Measurements from ENCODE around the gene UCN3.

UCN3 gene

DNA sequence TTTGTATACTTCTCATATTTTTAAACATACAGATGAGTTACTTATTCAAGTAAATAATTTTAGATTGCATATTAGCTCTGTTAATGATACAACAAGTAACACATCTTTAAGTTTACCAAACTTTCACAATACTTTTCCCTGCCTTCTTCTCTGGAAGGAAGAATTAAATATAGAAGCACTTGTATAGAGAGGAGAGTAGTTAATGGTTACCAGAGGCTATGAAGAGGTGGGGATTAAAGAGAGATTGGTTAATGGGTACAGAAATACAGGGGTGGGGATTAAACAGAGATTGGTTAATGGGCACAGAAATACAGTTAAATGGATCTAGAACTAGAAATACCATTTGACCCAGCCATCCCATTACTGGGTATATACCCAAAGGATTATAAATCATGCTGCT, 20.0 kb upstream of the UCN3 start:
- H3K27ac Mint-ChIP-seq: peak overlapping the region in 2 of 3 experiments; percentile 10 to 59
- no peaks in the 10 kb centered on the region for H3K27me3 Mint-ChIP-seq (ENCODE audit: low read depth)
- no peak overlapping the region for H3K4me3 Mint-ChIP-seq
- H3K36me3 Mint-ChIP-seq (ENCODE audit: low read depth): no peaks in the 10 kb centered on the region
- H3K9me3 Mint-ChIP-seq: peaks cover 4% of the 10 kb centered on the region
- TF ChIP-seq, protein P1, sequence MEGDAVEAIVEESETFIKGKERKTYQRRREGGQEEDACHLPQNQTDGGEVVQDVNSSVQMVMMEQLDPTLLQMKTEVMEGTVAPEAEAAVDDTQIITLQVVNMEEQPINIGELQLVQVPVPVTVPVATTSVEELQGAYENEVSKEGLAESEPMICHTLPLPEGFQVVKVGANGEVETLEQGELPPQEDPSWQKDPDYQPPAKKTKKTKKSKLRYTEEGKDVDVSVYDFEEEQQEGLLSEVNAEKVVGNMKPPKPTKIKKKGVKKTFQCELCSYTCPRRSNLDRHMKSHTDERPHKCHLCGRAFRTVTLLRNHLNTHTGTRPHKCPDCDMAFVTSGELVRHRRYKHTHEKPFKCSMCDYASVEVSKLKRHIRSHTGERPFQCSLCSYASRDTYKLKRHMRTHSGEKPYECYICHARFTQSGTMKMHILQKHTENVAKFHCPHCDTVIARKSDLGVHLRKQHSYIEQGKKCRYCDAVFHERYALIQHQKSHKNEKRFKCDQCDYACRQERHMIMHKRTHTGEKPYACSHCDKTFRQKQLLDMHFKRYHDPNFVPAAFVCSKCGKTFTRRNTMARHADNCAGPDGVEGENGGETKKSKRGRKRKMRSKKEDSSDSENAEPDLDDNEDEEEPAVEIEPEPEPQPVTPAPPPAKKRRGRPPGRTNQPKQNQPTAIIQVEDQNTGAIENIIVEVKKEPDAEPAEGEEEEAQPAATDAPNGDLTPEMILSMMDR (IDR thresholded peaks at IDR 0.05; ENCODE audit: unreplicated experiment in 3 of 3): no peak
- no peaks in the 10 kb centered on the region for H3K4me1 Mint-ChIP-seq

DNA sequence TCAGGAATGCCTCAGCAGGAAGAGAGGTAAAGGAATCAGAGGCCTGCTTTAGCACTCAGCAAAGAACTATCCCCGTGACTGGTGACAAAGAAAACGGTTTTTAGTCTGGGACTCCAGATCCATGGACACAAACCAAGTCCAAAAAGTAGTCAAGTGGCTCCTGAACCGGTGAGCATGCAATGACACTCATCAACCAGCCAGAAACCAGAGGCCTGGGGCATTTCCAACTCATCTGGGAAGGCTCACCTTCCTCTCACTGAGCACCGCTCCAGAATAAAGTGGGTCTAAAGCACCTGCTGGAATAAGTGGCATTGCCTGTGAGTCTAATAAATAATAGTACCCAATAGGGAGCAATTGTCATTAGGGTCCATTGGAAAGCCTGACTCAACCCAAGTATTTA, 17.9 kb upstream of the UCN3 start:
- TF ChIP-seq, protein P1 (IDR thresholded peaks at IDR 0.05; ENCODE audit: unreplicated experiment in 3 of 3): no peak
- no peaks in the 10 kb centered on the region for H3K27me3 Mint-ChIP-seq (ENCODE audit: low read depth)
- H3K27ac Mint-ChIP-seq: no peak overlapping the region
- no peak overlapping the region for H3K4me3 Mint-ChIP-seq
- H3K36me3 Mint-ChIP-seq (ENCODE audit: low read depth): no peaks in the 10 kb centered on the region
- H3K9me3 Mint-ChIP-seq: peaks cover 4% of the 10 kb centered on the region
- H3K4me1 Mint-ChIP-seq: no peaks in the 10 kb centered on the region

DNA sequence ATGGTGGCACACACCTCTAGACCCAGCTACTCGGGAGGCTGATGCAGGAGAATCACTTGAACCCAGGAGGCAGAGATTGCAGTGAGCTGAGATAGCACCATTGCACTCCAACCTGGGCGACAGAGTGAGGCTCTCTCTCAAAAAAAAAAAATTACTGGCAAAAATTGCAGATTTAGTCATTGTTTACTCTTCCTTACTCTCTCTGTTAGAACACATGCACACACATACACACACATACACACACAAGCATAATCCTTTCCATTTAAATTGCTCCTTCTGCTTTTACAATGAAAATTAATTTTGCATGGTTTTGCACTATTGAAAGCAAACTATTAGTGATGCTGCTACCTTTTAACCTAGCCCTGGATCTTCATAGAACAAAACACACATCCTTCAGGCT, 15.4 kb upstream of the UCN3 start:
- TF ChIP-seq, protein P1 (IDR thresholded peaks at IDR 0.05; ENCODE audit: unreplicated experiment in 3 of 3): no peak
- Mint-ChIP-seq H3K4me3 (no peak overlapping the region), H3K36me3 (ENCODE audit: low read depth) (no peaks in the 10 kb centered on the region), H3K27me3 (ENCODE audit: low read depth) (no peaks in the 10 kb centered on the region), H3K27ac (no peak overlapping the region), H3K9me3 (peaks cover 4% of the 10 kb centered on the region), H3K4me1 (no peaks in the 10 kb centered on the region)

DNA sequence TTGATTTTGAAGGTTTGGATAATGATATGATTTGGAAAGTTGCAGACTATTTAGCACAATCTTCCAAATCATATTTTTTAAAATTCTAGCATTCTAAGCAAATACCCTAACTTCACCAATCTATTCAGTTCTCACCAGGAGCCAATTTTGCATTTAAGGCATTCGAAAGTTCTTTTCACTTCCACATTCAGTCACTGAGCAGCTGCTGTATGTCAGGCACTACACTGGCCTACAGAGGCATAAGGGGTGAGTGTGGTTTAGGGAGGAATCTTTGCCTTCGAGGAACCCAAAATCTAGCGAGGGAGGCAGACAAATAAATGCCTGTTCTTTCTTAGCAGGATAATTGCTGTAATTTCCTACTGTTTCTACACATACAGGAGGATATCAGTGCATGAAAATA, 10.7 kb upstream of the UCN3 start:
- no peak overlapping the region for H3K4me3 Mint-ChIP-seq
- no peaks in the 10 kb centered on the region for H3K4me1 Mint-ChIP-seq
- H3K27ac Mint-ChIP-seq: no peak overlapping the region
- peaks cover 16% of the 10 kb centered on the region for H3K9me3 Mint-ChIP-seq
- H3K36me3 Mint-ChIP-seq (ENCODE audit: low read depth): no peaks in the 10 kb centered on the region
- TF ChIP-seq, protein P1 (IDR thresholded peaks at IDR 0.05; ENCODE audit: unreplicated experiment in 3 of 3): no peak
- no peaks in the 10 kb centered on the region for H3K27me3 Mint-ChIP-seq (ENCODE audit: low read depth)

DNA sequence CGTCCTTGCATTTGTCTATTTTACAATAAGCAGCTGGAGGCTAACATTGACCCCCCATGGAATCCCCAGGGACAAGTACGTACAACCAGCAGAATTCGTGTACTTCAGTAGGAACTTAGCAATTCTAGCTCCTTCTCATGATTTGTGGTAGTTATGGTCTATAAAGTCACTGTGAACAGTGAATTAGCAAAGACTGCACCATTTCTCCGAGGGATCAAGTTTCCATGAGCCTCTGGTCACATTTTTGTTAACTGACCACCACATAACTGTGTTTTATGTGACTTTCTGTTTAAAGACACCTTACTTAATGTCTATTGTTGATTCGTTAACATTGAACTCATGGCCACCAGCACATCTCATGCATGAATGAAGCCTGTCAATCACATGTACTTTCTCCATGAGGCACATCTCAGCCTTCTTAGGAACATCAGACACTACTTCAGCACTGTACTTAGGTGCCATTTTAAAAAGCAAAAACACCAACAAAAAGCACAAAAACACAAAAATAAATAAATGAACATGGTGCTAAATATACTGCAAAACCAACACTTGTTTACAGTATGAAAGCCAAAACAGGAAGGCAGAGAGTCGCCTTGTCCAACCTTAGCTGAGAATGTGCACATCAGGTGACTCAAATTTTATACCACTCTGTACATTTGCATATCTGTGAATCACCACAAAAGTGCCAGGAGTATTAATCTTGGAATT, 9.0 kb upstream of the UCN3 start:
- peaks cover 16% of the 10 kb centered on the region for H3K9me3 Mint-ChIP-seq
- TF ChIP-seq, protein P1 (IDR thresholded peaks at IDR 0.05; ENCODE audit: unreplicated experiment in 3 of 3): no peak
- no peak overlapping the region for H3K4me3 Mint-ChIP-seq
- no peaks in the 10 kb centered on the region for H3K4me1 Mint-ChIP-seq
- no peak overlapping the region for H3K27ac Mint-ChIP-seq
- no peaks in the 10 kb centered on the region for H3K36me3 Mint-ChIP-seq (ENCODE audit: low read depth)
- H3K27me3 Mint-ChIP-seq (ENCODE audit: low read depth): no peaks in the 10 kb centered on the region

DNA sequence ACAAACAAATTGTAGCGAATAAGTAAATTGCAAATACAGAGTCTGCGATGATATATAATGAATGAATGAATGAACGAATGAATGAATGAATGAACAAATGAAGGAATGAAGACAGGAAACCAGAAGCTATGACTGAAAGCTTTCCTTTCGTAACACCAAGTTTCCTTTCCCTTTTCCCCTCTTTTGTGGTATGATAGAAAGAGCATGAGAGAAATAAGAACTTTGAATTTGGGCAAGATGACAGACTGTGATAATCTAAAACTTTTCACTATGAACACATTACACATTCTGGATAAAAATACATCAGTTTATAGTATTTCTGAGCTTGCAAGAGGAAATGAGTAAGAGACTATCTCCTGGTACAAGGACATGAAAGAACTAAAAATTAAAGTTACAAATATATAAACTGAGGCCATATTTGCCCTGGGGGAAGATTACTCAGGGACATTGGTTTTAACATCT, 8.4 kb upstream of the UCN3 start:
- Mint-ChIP-seq H3K4me3 (no peak overlapping the region), H3K27ac (no peak overlapping the region), H3K9me3 (peaks cover 16% of the 10 kb centered on the region), H3K36me3 (ENCODE audit: low read depth) (no peaks in the 10 kb centered on the region), H3K4me1 (no peaks in the 10 kb centered on the region), H3K27me3 (ENCODE audit: low read depth) (no peaks in the 10 kb centered on the region)
- TF ChIP-seq, protein P1 (IDR thresholded peaks at IDR 0.05; ENCODE audit: unreplicated experiment in 3 of 3): no peak
